Measurements from ENCODE around the gene CSNK2A2. TPM values are rescaled to one million over a fixed set of nuclear protein-coding genes. Genes with fewer than 3 reads are reported as not detected.

The CSNK2A2 gene
- total and polyA plus RNA-seq, 2 of the 8 experiments (the other 6 are each of a cell fraction or from before 2014, with no cell fraction given), result 37.9 to 128 TPM

DNA sequence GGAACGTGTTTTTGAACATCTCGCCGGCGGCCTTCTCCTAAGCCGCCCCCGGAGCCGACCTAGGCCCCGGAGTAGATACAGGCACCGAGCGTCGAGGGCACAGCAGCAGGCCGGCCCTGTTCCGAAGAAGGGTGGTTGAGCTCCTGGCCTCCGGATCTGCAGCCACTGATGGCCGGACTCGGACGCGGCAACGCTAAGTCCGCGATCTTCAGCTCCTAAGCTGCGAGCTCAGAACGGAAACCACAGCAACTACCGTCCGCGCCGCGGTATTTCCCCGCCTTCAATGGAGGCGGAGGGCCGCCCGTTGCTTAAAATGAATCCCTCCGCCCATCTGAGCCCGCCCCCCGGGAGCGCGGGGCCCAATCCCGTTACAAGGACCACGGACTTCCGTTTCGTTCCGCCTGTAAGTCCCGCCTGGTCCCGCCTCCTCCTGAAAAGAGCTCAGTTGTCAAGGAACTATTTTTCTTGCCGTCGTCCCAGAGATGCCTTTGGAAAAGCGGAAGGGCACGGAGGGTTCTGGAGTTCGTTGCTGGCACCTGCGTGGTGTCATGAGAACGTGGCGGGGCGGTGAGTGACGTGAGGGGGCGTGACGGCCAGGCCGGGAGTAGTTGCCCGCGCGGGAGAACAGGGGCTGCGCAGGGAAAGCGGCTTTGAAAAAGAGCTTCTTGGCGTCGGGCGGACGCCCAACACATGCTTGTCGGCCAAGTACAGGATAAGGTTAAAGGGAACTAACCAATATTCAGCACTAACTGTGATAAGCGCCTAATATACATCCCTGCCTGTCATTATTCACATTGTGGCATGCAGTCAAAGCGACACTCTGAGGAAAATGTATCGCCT lies 68.6 kb downstream of the CSNK2A2 start, which contains the start of gene CFAP20 (continued):
- TF ChIP-seq TEAD4 (IDR thresholded peaks at IDR 0.05; ENCODE audit: low read depth, low read length) (no peak; the same call in 1 of the 2 replicates), YY1 (IDR thresholded peaks at IDR 0.05; ENCODE audit: low read depth, low read length) (peak; percentile 80), MAFK (IDR thresholded peaks at IDR 0.05; ENCODE audit: low read depth, low read length) (no peak), SP1 (IDR thresholded peaks at IDR 0.05; ENCODE audit: low read depth, low read length) (peak; percentile 93), NRF1 (IDR thresholded peaks at IDR 0.05; ENCODE audit: low read depth, low read length) (no peak), BRCA1 (IDR thresholded peaks at IDR 0.05; ENCODE audit: low read depth, low read length) (no peak; the same call in 1 of the 2 replicates), EGR1 (IDR thresholded peaks at IDR 0.05; ENCODE audit: borderline replicate concordance, low read depth, low read length) (peak; percentile 68; the same call in 1 of the 2 replicates), RAD21 (IDR thresholded peaks at IDR 0.05 in 1 of 2, conservative IDR thresholded peaks at IDR 0.05 in 1 of 2; ENCODE audit: low read depth in 2 of 2, low read length in 2 of 2) (no peak), KDM4A (IDR thresholded peaks at IDR 0.05; ENCODE audit: low read depth, low read length, severe bottlenecking) (peak; percentile 62), CHD1 (IDR thresholded peaks at IDR 0.05; ENCODE audit: low read depth, low read length) (no peak), SIX5 (IDR thresholded peaks at IDR 0.05; ENCODE audit: low read depth, low read length) (no peak)
- TF ChIP-seq, protein P1, sequence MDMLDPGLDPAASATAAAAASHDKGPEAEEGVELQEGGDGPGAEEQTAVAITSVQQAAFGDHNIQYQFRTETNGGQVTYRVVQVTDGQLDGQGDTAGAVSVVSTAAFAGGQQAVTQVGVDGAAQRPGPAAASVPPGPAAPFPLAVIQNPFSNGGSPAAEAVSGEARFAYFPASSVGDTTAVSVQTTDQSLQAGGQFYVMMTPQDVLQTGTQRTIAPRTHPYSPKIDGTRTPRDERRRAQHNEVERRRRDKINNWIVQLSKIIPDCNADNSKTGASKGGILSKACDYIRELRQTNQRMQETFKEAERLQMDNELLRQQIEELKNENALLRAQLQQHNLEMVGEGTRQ (IDR thresholded peaks at IDR 0.05; ENCODE audit: low read length), result no peak
- TF ChIP-seq, protein P2, sequence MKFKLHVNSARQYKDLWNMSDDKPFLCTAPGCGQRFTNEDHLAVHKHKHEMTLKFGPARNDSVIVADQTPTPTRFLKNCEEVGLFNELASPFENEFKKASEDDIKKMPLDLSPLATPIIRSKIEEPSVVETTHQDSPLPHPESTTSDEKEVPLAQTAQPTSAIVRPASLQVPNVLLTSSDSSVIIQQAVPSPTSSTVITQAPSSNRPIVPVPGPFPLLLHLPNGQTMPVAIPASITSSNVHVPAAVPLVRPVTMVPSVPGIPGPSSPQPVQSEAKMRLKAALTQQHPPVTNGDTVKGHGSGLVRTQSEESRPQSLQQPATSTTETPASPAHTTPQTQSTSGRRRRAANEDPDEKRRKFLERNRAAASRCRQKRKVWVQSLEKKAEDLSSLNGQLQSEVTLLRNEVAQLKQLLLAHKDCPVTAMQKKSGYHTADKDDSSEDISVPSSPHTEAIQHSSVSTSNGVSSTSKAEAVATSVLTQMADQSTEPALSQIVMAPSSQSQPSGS (IDR thresholded peaks at IDR 0.05; ENCODE audit: low read length), result no peak

Measured in H1 (cell line).